A549 (cell line): Measurements from ENCODE around the gene B4GALT6. TPM values are rescaled to one million over a fixed set of nuclear protein-coding genes. Genes with fewer than 3 reads are reported as not detected.

Experiments used
- ATAC-seq, 2 experiments: fragments of 200-7000 bp in 1 of 2; fragments of >200 bp in 1 of 2; cut with Nextera tagmentation in 1 of 2; cut with Tn5 transposase in 1 of 2; 3 replicates each; pipeline versions ENCODE4 v1.8.0 to v1.9.1; 2018 to 2020; ENCODE audit warnings: mild to moderate bottlenecking in 1 of 2, moderate library complexity in 1 of 2
- CTCF ChIA-PET: fragments of 300-600 bp; sonication (Branson Sonifier 250); formaldehyde crosslinking; extraction: SDS; loops from one replicate; lab custom pipeline; 2021; ENCODE audit warnings: antibody characterized with exemption, inconsistent platforms; lab: Yijun Ruan, JAX
- POLR2A ChIA-PET: fragments of 350-600 bp; formaldehyde crosslinking; extraction: SDS; loops from one replicate; lab custom pipeline; 2021; ENCODE audit warnings: antibody characterized with exemption, inconsistent platforms; lab: Yijun Ruan, JAX
- DNase-seq, 2 experiments: peaks; one replicate each; pipeline versions ENCODE4 v3.0.0 to v3.0.0-alpha.2; 2011 to 2016; ENCODE audit warnings: low read depth in 1 of 2, low spot score in 1 of 2
- FAIRE-seq: peaks from 2 replicates; lab custom pipeline; 2011; peaks lifted over from hg19 to GRCh38; lab: Jason Lieb, UNC
- H3K27ac ChIP-seq, 2 experiments: fragments of >200 bp; sonication (Bioruptor Twin); formaldehyde crosslinking; 3 replicates each; pipeline ENCODE4 v1.5.1; 2016 to 2017
- H3K4me1 ChIP-seq: fragments of >200 bp; sonication (Bioruptor Twin); formaldehyde crosslinking; 3 replicates; pipeline ENCODE4 v1.6.1; 2016
- H3K4me2 ChIP-seq: fragments of >200 bp; sonication (Bioruptor Twin); formaldehyde crosslinking; 3 replicates; pipeline ENCODE4 v1.6.1; 2016
- H3K4me3 ChIP-seq: fragments of >200 bp; sonication (Bioruptor Twin); formaldehyde crosslinking; 3 replicates; pipeline ENCODE4 v1.5.1; 2016
- H3K9me3 ChIP-seq: fragments of >200 bp; sonication (Bioruptor Twin); formaldehyde crosslinking; 3 replicates; pipeline ENCODE4 v1.6.1; 2016
- BHLHE40 ChIP-seq: IDR thresholded peaks from 2 replicates; pipeline ENCODE4 v1.6.1; 2012; ENCODE audit warnings: low read depth, low read length, inconsistent platforms
- CTCF ChIP-seq: fragments of >200 bp; sonication (Bioruptor Twin); formaldehyde crosslinking; IDR thresholded peaks from 3 replicates; pipeline ENCODE4 v1.5.1; 2016
- EP300 ChIP-seq, 2 experiments: fragments of >200 bp; sonication (Bioruptor Twin); formaldehyde crosslinking; IDR thresholded peaks; 2 replicates in 1 of 2; 3 replicates in 1 of 2; pipeline ENCODE4 v1.6.1; 2016 to 2017
- FOXS1 ChIP-seq: fragments of 250-450 bp; sonication (Bioruptor Pico); IDR thresholded peaks from 2 replicates; pipeline ENCODE4 v1.5.0; 2020; ENCODE audit warnings: mild to moderate bottlenecking, moderate library complexity
- HMGXB4 ChIP-seq: fragments of 250-450 bp; sonication (Bioruptor Pico); IDR thresholded peaks from 2 replicates; pipeline ENCODE4 v1.5.0; 2021; ENCODE audit warnings: mild to moderate bottlenecking, moderate library complexity, borderline replicate concordance
- JUN ChIP-seq, 2 experiments: fragments of >200 bp; sonication (Bioruptor Twin); formaldehyde crosslinking; IDR thresholded peaks; 2 replicates in 1 of 2; 3 replicates in 1 of 2; pipeline ENCODE4 v1.6.1; 2016 to 2017
- MAFK ChIP-seq: fragments of 450-650 bp; IDR thresholded peaks from 2 replicates; pipeline ENCODE4 v1.6.1; 2014; ENCODE audit not compliant: partially characterized antibody
- NR3C1 ChIP-seq: fragments of >200 bp; sonication (Bioruptor Twin); formaldehyde crosslinking; IDR thresholded peaks from 3 replicates; pipeline ENCODE4 v1.6.1; 2017
- PHF8 ChIP-seq: fragments of 200-600 bp; sonication (generic); IDR thresholded peaks from 2 replicates; pipeline ENCODE4 v1.6.1; 2016; ENCODE audit warnings: low read depth, mild to moderate bottlenecking, antibody characterized with exemption, moderate library complexity, borderline replicate concordance
- POLR2A ChIP-seq: IDR thresholded peaks from 2 replicates; pipeline ENCODE4 v1.6.1; 2012; ENCODE audit warnings: mild to moderate bottlenecking, low read length
- POLR2AphosphoS2 ChIP-seq: conservative IDR thresholded peaks from 2 replicates; pipeline ENCODE4 v1.6.1; 2012; ENCODE audit warnings: low read length, improper control_type of control experiment, inconsistent platforms
- REST ChIP-seq: fragments of 200-600 bp; sonication (generic); IDR thresholded peaks from 2 replicates; pipeline ENCODE4 v1.6.1; 2016; ENCODE audit warnings: antibody characterized with exemption, mild to moderate bottlenecking, moderate library complexity
- RNF2 ChIP-seq: fragments of 200-600 bp; sonication (generic); IDR thresholded peaks from 2 replicates; pipeline ENCODE4 v1.6.1; 2016; ENCODE audit warnings: low read depth, mild to moderate bottlenecking, antibody characterized with exemption, moderate library complexity, borderline replicate concordance
- SMC3 ChIP-seq: fragments of >200 bp; sonication (Bioruptor Twin); formaldehyde crosslinking; IDR thresholded peaks from 3 replicates; pipeline ENCODE4 v1.6.1; 2018; ENCODE audit warnings: inconsistent platforms
- TFCP2L1 ChIP-seq: fragments of 250-450 bp; sonication (Bioruptor Pico); IDR thresholded peaks from 2 replicates; pipeline ENCODE4 v1.5.0; 2021; ENCODE audit warnings: mild to moderate bottlenecking
- WGBS: methylation state at CpG from one replicate; pipeline ENCODE4 v1.1.6; 2017; ENCODE audit errors: missing lambda C conversion rate; 5-methylcytosine and 5-hydroxymethylcytosine counted together
- polyA plus RNA-seq, 4 experiments: library from polyadenylated mRNA; depleted of rRNA in 3 of 4; stranded (reverse); fragments of >200 nt; fragmentation: RNase III in 1 of 4; extraction: RNeasy Plus Mini Kit Qiagen cat#74134 plus additional on column Dnase treatment in 1 of 4; gene quantifications; 2 replicates in 3 of 4; 3 replicates in 1 of 4; pipeline ENCODE4 v1.2.3, GENCODE V29; 2011 to 2017
- TF ChIP-seq, protein P1 (sequence below): fragments of 150-350 bp; IDR thresholded peaks from 2 replicates; pipeline ENCODE4 v1.6.1; 2014; ENCODE audit warnings: low read depth, mild to moderate bottlenecking, low read length
- TF ChIP-seq, protein P2 (sequence below): IDR thresholded peaks from 2 replicates; pipeline ENCODE4 v1.6.1; 2012
- TF ChIP-seq, protein P3 (sequence below): fragments of >200 bp; sonication (Bioruptor Twin); formaldehyde crosslinking; IDR thresholded peaks from 3 replicates; pipeline ENCODE4 v1.6.1; 2016

B4GALT6 gene
- polyA plus RNA-seq, 2 of the 4 experiments (the other 2 are of a cell fraction): 7.1 to 12.8 TPM

- peaks cover 23% of the 10 kb centered on the region for H3K4me1 ChIP-seq
- TF ChIP-seq NR3C1 (no peak), MAFK (peak; percentile 79), POLR2AphosphoS2 (no peak), SMC3 (no peak), RNF2 (no peak), TFCP2L1 (no peak), EP300 (IDR thresholded peaks at IDR 0.05) (no peak)
- TF ChIP-seq, protein P1, sequence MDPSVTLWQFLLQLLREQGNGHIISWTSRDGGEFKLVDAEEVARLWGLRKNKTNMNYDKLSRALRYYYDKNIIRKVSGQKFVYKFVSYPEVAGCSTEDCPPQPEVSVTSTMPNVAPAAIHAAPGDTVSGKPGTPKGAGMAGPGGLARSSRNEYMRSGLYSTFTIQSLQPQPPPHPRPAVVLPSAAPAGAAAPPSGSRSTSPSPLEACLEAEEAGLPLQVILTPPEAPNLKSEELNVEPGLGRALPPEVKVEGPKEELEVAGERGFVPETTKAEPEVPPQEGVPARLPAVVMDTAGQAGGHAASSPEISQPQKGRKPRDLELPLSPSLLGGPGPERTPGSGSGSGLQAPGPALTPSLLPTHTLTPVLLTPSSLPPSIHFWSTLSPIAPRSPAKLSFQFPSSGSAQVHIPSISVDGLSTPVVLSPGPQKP: no peak
- no peaks in the 10 kb centered on the region for H3K9me3 ChIP-seq
- H3K27ac ChIP-seq: no peak overlapping the region
- no peak for ATAC-seq
- ChIA-PET POLR2A (interaction anchor here (0.5 kb wide), 1 partner anchor 186 kb away, joined by 5 read pairs; no protein-coding TSS in a partner anchor), CTCF (interaction anchor here (1.2 to 1.3 kb wide), 3 partner anchors 9 to 36 kb away, joined by 3 read pairs; no protein-coding TSS in a partner anchor)
- no peak overlapping the region for H3K4me3 ChIP-seq
- DNase-seq: no peak
- FAIRE-seq: no peak
- peak overlapping the region; percentile 95; the same call in 2 of the 3 replicates for H3K4me2 ChIP-seq
Measured at GRCh38 chr18:31686572-31686971, 2.2 kb upstream of the B4GALT6 start.

DNA sequence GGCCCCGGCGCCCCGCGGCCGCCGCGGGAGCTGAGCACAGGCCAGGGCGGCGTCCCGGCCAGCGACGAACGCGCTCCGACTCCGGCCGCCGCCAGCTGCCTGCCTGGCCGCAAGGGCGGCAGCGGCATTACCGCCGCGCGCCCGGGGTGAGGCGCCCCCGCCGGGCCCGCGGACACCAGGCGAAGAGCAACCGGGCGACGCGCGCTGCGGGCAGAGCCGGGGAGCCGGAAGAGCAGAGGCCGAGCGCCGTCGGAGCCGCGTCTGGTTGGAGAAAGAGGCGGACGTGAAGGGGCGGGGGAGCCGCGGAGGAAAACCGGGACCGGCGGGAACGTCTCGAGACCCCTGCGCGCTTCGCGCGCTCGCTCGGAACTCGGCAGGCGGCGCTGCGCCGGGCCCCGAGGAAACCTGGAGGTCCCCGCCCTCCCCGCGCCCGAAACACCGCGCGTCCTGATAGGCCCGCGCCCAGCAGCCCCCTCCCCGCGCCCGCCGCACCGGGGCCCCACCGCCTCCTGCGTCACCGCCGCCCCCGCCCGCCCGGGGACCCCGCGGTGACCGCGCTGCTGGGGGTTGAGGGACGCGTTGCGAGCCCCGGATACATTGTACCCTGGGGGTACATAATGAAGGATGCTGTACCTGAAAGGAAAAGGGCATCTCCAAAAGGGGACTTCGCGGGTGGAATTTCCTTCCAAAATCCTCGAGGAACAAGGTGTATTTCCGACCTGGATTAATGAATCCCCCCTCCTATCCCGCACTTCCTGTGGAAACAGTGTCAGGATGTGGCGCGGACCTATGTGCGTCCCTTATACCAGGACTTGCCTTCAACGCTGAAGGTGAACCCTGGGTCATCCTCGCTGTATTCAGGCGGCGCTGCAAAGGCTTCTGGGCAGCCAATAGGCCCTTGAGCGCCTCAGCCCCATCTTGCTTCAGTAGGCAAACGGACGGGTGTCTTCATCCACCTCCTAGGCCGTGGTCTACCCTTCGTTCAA lies 1.0 kb upstream of the B4GALT6 start:
- H3K4me2 ChIP-seq: peak overlapping the region; percentile 95
- FAIRE-seq (no peak), ATAC-seq (peak; percentile 88), DNase-seq (peak; percentile 39 to 79)
- peak overlapping the region; percentile 78 for H3K4me3 ChIP-seq
- CTCF ChIA-PET: interaction anchor here (0.7 to 1.2 kb wide), 3 partner anchors 120 to 128 kb away, joined by 3 to 6 read pairs (median 3); no protein-coding TSS in a partner anchor
- TF ChIP-seq FOXS1 (no peak), PHF8 (peak; percentile 29; the same call in 1 of the 2 replicates), NR3C1 (no peak), POLR2A (peak; percentile 44), MAFK (no peak), POLR2AphosphoS2 (no peak), SMC3 (peak; percentile 25; the same call in 1 of the 3 replicates), HMGXB4 (CRISPR knock-in tag) (peak; percentile 42; the same call in 1 of the 2 replicates), CTCF (peak; percentile 58), JUN (IDR thresholded peaks at IDR 0.05) (peak in 1 of 2 experiments; percentile 62; a peak in 2 of 5 replicates)
- TF ChIP-seq, protein P2, sequence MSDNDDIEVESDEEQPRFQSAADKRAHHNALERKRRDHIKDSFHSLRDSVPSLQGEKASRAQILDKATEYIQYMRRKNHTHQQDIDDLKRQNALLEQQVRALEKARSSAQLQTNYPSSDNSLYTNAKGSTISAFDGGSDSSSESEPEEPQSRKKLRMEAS: peak; percentile 48; the same call in 1 of the 2 replicates
- H3K4me1 ChIP-seq: peaks cover 29% of the 10 kb centered on the region
- POLR2A ChIA-PET: interaction anchor here (0.7 to 0.9 kb wide), 2 partner anchors 258 to 406 kb away, joined by 3 read pairs; partner anchors contain the start of genes RNF138 and TRAPPC8
- H3K9me3 ChIP-seq: no peaks in the 10 kb centered on the region
- H3K27ac ChIP-seq: peak overlapping the region; percentile 92 to 99
- WGBS: 43% methylated on average over 7 of the region's 115 CpGs

DNA sequence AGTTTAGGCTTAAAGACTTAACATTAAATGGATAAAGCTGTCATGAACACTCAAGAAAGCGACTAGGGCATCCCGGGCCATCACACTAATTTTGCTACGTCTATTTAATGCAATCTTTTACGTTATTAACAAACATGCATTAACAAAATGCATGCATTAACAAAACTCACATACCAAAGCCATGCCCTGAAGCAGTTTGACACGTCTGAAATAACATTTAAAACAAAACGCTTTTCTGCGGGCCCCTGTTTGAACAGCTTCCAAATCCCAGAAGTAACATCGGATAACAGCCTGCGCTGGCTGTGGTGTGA lies 458 bp downstream of the B4GALT6 start:
- 11% methylated on average over 9 of the region's 9 CpGs for WGBS
- peak overlapping the region; percentile 92 to 99 for H3K27ac ChIP-seq
- peak overlapping the region; percentile 78 for H3K4me3 ChIP-seq
- H3K9me3 ChIP-seq: no peaks in the 10 kb centered on the region
- ChIA-PET CTCF (interaction anchor here (1.2 kb wide), 1 partner anchor 118 kb away, joined by 3 read pairs; no protein-coding TSS in a partner anchor), POLR2A (no interaction called here)
- H3K4me1 ChIP-seq: peaks cover 43% of the 10 kb centered on the region
- peak overlapping the region; percentile 81 for H3K4me2 ChIP-seq
- DNase-seq: no peak
- no peak for ATAC-seq
- no peak for FAIRE-seq
- TF ChIP-seq, protein P1: no peak
- TF ChIP-seq, protein P2: no peak
- no peak for TF ChIP-seq REST
- no peak for TF ChIP-seq BHLHE40
- TF ChIP-seq, protein P3, sequence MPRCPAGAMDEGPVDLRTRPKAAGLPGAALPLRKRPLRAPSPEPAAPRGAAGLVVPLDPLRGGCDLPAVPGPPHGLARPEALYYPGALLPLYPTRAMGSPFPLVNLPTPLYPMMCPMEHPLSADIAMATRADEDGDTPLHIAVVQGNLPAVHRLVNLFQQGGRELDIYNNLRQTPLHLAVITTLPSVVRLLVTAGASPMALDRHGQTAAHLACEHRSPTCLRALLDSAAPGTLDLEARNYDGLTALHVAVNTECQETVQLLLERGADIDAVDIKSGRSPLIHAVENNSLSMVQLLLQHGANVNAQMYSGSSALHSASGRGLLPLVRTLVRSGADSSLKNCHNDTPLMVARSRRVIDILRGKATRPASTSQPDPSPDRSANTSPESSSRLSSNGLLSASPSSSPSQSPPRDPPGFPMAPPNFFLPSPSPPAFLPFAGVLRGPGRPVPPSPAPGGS: no peak
